GM19463 (cell line): ENCODE data around the gene TMEM81.

Experiments
- ATAC-seq: cut with Tn5 transposase; IDR thresholded peaks from one replicate; pipeline ENCODE4 v1.9.1; 2021; ENCODE audit warnings: mild to moderate bottlenecking, moderate library complexity; ENCODE audit not compliant: unreplicated experiment

TMEM81 gene, protein sequence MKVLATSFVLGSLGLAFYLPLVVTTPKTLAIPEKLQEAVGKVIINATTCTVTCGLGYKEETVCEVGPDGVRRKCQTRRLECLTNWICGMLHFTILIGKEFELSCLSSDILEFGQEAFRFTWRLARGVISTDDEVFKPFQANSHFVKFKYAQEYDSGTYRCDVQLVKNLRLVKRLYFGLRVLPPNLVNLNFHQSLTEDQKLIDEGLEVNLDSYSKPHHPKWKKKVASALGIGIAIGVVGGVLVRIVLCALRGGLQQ

DNA sequence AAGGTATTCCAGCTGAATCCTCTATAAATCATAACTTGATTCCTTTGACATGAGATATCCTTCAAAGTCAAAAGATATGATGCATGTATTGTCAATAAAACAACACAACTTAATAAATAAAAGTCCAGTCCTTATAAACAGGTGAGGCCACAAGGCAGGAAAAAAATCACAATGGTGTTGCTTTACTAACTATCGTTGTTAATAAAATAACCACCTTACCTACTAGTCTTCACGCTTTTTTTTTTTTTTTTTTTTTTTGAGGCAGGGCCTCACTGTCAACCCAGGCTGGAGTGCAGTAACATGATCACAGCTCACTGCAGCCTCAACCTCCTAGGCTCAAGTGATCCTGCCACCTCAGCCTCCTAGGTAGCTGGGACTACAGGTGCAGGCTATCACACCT lies at the start of gene TMEM81:
Gene TMEM81 (minus strand): TSS at position 101 of the 400 bp plus-strand sequence. CDS start 140 bp downstream, outside the sequence.
- no peak for ATAC-seq

DNA sequence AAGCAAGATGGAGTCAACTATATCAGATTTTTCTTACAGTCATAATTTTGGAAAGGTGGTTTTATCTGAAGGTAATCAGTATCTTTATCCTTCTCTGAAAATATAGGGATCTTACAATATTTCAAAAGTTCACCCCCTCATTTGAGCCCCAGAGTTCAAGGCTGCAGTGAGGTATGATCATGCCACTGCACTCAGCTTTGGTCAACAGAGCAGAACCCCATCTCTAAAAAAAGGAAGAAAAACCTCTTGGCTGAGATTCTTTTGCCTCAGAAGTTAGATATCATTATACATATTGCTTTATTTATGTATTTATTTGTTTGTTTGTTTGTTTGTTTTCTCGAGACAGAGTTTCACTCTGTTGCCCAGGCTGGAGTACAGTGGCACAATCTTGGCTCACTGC lies 49.0 kb upstream of the TMEM81 start:
- no peak for ATAC-seq

DNA sequence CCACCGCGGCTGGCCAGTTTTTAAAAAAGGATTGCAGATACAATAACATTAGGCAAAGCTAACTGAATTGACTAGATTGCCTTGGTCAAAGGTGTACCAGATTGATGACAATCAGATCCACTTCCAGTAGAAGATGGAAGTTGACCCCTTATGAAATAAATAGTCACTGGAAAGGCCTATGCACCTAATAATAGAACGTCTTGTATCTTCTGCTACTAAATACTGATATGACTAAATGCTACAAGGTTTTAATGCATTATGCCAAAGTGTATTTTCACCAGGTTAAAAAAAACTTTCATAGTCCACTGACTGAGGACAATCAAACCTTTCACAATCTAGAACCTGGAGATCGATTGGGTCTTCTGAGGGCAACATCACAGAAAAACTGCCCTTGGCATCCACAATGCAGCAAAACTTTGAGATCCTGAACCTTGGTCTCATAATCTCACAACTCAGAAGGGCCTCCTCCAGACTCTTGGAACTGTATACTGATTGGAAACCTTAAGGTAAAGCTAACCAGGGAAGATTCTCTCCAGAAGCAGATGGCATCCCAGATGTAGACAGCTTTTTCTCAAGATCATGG lies 45.3 kb upstream of the TMEM81 start:
- no peak for ATAC-seq

DNA sequence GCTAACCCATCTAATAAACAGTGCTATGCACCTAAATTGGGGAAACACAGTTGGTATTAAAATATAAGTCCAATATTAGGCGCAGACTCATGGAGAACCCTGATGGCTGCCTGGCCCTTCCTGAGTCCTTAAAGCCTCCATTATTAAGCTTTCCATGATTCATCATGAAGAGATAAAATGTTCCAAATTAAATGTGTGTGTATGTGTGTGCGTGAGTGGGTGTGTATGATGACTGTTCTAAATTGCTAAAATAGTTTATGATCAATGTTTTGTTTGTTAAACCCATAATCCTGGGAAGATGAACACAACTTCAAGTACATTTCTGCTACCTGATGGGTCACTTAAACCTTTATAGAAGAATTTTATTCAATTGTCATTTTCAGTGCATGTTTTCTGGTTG lies 43.8 kb upstream of the TMEM81 start:
- no peak for ATAC-seq

DNA sequence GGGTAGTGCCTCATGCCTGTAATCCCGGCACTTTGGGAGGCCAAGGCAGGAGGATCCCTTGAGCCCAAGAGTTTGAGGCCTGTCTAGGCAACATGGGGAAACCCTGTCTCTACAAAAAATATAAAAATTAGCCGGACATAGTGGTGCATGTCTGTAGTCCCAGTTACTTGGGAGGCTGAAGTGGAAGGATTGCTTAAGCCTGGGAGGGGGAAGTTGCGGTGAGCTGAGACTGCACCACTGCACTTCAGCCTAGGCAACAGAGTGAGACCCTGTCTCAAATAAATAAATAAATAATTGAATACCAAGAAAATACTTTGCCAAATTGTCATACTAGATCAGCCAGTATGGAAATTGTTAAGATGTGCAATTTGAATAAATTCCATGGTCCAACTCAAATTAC lies 43.4 kb upstream of the TMEM81 start:
- no peak for ATAC-seq

DNA sequence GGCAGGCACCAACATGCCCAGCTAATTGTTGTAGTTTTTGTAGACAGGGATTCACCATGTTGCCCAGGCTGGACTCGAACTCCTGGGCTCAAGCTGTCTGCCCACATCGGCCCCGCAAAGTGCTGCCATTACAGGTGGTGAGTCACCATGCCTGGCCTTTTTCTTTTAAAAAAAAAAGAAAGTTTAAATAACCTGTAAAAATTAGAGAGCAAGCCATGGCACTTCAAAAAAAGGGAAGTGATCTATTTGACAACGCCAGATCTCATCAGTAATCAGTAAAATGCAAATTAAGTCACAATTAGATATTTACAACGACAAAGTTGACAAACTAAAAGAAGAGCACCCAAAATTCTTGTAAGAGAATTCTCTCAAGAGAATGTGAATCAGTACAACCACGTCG lies 40.5 kb upstream of the TMEM81 start:
- no peak for ATAC-seq

DNA sequence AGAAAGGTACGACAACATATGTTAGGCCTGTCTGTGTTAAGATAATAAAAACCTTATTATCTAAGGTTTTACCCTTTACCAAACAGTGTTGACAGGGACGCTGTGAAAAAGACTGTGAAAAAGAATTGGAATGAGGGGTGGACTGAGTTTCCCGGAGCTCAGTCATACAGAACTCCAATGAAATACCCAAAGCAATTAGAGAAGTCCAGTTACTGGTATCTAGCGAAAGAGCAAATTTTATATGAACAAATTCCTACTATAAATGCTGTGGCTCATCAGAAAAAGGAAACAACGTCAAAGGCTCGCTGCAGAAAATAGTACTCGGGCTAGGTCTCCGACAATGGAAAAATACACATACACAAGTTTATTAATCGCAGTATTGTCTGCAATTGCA lies 38.2 kb upstream of the TMEM81 start:
- ATAC-seq = no peak

DNA sequence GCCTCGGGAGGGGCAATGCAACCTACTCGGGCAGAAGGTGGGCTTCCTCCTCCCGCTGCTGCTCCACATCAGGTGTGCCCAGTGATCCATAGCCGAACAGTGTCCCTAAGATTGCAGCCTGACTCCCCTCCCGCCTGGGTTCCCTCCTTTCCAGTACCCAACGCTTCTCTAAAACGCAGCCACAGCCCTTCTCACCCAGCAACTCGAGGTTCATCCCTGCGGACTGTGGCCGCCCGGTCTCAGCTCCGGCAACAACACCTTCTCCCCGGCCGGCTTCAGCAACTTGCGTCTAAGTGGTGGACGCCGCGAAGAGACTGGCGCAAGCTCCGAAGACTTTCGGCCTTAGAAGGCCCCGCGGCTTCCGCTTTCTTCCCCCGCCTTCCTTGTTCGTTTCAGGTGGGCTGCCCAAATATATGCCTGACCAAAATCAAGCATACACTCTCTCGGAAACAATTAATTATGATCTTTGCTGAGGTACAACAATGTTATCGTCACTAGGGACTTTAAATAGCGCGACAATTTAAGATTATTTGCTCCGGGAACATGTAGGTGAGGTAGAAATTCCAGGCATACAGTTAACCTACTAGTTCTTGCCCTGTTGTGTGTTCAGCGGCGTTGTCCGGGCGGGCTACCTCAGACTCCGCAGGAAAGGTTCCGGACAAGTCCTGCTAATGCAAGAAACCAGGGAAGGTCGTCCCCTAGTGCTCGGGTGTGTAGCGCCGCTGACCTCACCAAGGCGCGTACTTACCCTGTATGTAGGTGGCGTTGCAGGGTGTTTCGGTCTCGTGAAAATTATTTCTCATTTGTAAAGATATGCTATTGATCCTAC lies 37.6 kb upstream of the TMEM81 start, which contains the start of gene RBBP5:
Gene RBBP5 (minus strand): TSS at position 319 of the 829 bp plus-strand sequence. CDS start 105 bp downstream, at position 214.
- peak; percentile 97 for ATAC-seq

DNA sequence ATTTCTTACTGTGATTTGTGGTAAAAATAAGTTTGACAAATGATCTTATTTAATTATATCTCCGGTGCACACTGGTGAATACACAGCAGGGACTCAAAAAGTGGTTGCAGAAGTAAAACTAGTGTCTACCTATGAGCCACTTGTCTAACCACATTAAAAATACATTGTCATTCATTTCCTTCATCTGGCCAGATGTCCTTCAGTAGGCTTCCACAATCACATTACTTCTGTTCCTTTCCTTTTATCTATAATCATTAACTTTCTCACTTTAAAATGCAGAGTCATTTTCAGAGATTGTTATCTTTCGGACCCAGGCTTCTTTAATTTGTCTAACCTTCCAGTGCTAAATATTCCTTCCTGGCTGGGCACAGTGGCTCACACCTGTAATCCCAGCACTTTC lies 34.5 kb upstream of the TMEM81 start:
- ATAC-seq = no peak

DNA sequence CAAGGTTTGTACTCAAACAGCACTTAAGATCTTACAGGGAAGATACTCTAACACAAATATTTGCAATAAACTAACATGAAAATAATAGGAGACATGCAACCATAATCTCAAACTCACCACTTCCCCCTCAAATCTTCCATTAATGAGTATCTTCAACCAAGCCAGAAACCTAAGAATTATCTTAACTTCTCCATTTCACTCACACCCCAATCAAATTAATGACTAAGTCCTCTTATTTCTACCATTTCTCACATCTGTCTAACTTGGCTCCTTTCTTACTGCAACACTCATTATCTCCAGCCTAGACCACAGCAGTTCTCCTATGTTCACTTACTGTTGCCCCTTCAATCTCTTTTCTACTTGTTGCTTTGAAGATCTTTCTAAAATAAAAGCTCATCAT lies 27.1 kb upstream of the TMEM81 start:
- ATAC-seq = no peak

DNA sequence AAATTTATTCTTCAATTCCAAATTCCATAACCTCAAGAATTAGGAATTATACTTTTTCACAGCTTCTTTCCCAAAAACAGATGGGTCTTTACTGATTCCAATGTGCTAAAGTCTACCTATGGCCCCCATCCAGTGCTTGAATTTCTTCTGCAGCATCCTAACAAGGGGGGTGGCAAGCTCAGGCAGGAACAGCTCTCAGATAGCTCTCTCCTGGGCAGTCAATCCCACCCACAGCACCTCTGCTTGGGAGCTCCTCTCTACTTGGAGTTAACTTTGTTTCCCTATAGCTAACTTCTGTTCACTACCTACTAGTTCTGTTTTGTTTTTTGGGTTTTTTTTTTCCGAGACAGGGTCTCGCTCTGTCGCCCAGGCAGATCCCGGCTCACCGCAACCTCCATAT lies 25.5 kb upstream of the TMEM81 start:
- ATAC-seq = no peak

DNA sequence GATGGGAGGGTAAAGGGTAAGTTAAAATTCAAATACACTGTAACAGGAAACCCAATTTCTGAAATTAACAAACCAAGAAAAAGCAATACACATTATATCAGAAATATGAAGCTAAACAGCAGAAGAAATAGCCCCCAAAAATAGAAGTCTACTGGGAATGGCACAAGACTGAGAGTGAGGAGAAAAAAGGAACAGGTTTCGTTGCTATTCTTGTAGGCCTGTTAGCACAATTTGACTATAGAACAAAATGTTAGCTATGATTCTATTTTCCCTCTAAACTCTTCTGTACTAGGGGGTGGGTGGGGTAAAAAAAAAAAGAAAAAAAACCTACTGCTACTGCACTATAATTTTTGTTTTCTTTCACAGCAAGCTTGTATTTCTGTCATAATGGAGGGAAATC lies 25.0 kb upstream of the TMEM81 start:
- ATAC-seq = no peak

DNA sequence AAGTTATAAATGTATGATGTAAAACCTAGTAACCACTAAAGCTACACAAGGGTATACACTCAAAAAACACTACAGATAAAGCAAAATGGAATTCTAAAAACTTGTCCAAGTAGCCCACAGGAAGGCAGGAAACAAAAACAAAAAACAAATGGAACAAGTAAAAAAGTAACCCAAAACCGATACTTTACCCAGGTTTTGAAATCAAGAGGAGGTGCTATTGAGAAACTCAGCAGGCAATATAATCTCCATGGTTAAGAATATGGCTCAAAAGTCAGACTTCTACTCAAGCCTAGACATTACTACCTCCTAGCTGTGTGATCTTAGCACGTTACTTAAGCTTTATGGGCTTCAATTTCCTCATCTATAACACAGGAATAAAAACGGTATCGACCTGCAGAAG lies 24.2 kb upstream of the TMEM81 start:
- no peak for ATAC-seq

DNA sequence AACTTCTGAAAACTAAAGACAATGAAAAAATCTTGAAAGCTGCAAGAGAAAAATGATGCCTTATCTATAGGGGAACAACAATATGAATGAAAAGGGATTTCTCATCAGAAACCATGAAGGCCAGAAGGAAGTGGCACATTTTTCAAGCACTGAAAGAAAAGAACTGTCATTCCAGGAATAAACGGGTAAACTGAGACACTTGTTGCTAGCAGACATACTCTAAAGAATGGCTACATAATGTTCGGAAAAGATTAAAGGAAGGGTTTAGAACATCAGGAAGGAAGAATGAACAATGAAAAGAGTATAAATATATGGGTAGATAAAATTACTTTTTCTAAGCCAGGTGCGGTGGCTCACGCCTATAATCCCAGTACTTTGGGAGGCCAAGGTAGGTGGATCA lies 23.1 kb upstream of the TMEM81 start:
- no peak for ATAC-seq

DNA sequence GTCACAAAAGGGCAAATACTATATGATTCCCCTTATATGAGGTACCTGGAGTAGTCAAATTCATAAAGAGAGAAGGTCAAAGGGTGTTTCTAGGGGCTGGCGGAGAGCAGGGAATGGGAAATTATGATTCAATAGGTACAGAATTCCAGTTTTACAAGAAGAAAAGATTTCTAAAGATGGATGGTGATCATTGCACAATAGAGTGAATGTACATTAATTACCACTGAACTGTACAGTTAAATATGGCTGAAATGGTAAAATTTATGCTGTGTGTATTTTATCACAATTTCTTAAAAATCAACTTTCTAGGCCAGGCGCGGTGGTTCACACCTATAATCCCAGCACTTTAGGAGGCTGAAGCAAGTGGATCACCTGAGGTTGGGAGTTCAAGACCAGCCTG lies 18.1 kb upstream of the TMEM81 start:
- no peak for ATAC-seq

DNA sequence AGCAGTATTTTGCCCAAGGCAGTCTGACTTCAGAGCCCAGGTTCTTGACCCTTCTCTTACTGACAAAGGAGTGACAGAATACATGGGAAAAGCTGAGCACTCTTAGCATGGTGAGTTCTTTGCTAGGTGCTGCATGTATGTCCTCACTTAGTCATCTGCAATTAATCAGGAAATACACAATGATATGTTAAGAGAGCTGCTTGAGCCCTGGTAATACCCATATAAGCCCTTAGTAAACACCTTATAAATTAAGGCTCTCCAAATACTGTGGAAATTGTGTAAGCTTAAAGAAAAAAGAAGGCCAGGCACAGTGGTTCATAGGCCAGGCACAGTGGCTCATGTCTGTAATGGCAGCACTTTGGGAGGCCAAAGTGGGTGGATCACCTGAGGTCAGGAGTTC lies 14.0 kb upstream of the TMEM81 start:
- ATAC-seq = no peak

DNA sequence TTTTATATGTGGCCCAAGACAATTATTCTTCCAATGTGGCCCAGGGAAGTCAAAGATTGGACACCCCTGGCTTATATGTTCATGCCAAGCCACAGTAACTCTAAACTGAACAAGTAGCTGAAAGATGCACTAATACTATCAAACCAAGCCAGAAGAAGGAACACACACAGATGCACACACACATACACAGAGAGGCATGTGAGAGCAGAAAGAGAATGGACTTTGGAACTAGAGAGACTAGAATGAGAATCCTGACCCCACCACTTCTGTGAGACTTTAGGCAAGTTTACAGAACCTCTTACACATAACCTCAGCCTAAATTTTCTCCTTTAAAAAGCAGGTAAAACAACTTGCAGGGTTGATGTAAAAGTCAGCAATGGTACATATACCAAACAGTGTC lies 11.2 kb upstream of the TMEM81 start:
- no peak for ATAC-seq

DNA sequence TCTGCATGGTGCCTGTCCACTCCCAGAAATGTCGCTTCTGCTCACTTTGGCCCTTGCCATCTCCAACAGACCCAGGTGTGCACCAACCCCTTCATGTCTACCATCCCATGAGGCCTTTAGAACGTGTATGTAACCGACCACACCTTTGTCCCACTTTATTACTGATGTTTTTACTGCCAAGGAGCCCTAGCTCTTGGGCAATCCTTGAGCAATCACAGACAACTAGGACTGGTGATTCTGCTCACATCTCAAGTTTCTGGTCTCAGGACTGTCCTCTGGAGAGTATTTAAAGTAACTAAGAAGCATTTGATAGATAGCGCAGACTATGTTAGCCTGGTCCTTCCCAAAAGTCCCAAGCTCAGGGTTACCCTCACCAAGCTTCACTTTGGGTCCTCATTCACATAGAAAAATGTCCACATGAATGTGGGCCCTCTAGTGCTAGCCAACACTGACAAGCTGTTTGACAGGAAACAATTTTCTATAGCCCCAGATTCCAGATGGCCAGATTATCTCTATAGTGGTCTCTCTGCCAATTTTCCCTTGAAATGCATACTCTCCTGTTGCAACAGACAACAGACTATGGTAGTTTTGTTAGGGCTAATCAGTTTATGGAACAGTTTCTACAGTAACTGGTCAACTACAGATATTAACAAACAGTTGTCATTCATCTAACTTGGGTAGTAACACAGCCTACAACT lies 6.9 kb upstream of the TMEM81 start:
- ATAC-seq = no peak

DNA sequence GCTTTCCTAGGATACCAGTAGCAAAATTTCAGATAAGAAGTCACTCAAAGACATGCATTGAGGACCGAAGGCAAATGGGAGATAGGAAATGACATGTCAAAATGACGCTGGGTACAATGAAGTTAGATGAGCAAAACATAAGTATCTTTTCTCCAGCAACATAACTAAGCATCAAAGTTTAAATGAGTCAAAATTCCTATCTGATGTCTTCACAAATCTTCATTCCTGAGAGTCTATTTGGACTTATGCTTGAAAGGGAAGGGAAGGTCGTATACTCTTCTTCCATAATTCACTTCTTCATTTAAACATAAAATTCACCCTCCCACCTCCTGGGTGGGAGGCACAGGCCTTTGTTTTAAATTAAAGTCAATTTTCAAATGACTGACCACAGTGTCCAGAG lies 4.1 kb upstream of the TMEM81 start:
- ATAC-seq = no peak

DNA sequence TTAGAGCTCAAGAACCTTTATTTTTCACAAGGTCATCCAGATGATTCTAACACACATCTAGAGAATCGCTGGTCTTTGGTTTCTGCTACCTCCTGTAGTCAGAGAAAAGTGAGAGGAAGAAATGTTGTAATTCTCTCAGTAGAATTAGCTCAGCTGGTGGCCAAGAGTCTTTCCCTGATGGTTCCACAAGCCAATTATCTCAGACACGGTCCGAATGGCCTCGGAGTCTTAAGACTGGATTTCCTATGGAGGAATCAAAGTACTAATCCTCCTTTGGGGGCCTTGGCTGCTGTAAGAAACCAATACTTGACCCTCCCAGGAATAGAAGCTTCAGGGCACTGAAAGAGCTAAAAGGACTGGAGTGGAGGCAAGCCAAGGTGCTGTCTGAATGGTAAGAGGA lies 1.8 kb downstream of the TMEM81 start:
- ATAC-seq = no peak

DNA sequence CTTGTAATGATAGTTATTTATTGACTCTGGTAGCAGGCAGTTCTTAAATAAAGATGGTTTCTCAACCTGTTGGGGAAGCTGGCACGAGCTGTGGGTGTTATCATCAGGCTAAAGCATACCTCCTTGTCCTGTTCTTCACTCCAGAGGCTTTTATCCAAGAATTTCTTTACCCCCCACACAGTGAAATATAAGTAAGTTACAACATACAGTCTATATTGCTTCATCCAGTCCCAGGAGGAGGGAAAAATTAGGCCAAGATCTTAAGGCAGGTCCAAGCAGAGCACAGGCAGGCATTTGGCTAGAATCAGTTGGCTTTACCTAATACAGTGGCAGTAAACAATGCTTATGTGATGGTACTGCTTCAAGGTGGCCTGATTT lies 6.3 kb downstream of the TMEM81 start:
- no peak for ATAC-seq
